Measurements from ENCODE around the gene ARHGAP11A.
"Not testable (repeated sequence)": the region's sequence is repeated elsewhere in the genome, so short reads cannot be mapped to it uniquely, and the experiment has no call there.

GRCh38 chr15:32615051-32615870 lies at the start of gene ARHGAP11A:
- TF ChIP-seq, protein P1, sequence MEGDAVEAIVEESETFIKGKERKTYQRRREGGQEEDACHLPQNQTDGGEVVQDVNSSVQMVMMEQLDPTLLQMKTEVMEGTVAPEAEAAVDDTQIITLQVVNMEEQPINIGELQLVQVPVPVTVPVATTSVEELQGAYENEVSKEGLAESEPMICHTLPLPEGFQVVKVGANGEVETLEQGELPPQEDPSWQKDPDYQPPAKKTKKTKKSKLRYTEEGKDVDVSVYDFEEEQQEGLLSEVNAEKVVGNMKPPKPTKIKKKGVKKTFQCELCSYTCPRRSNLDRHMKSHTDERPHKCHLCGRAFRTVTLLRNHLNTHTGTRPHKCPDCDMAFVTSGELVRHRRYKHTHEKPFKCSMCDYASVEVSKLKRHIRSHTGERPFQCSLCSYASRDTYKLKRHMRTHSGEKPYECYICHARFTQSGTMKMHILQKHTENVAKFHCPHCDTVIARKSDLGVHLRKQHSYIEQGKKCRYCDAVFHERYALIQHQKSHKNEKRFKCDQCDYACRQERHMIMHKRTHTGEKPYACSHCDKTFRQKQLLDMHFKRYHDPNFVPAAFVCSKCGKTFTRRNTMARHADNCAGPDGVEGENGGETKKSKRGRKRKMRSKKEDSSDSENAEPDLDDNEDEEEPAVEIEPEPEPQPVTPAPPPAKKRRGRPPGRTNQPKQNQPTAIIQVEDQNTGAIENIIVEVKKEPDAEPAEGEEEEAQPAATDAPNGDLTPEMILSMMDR (IDR thresholded peaks at IDR 0.05 in 4 of 5, conservative IDR thresholded peaks at IDR 0.05 in 1 of 5): not testable (repeated sequence)
- TF ChIP-seq POLR2A (IDR thresholded peaks at IDR 0.05): not testable (repeated sequence)
